Trophoblast cell (in vitro differentiated cells and primary cell): ENCODE data around the gene PLA1A.

ENCODE experiments used
- DNase-seq, 2 donors: peaks; one replicate each; pipeline ENCODE4 v3.0.0-alpha.2; 2016
- H2AFZ ChIP-seq: 2 replicates; pipeline ENCODE4 v1.6.1; 2013; ENCODE audit warnings: low read length, moderate library complexity, mild to moderate bottlenecking; ENCODE audit not compliant: insufficient read depth, poor library complexity
- H2AK5ac ChIP-seq: 2 replicates; pipeline ENCODE4 v1.6.1; 2013; ENCODE audit warnings: mild to moderate bottlenecking, low read length
- H2BK120ac ChIP-seq: 2 replicates; pipeline ENCODE4 v1.6.1; 2013; ENCODE audit warnings: low read length, mild to moderate bottlenecking, moderate library complexity; ENCODE audit not compliant: insufficient read depth, poor library complexity
- H2BK12ac ChIP-seq: 2 replicates; pipeline ENCODE4 v1.6.1; 2013; ENCODE audit warnings: mild to moderate bottlenecking, low read length, moderate library complexity
- H2BK5ac ChIP-seq: 2 replicates; pipeline ENCODE4 v1.6.1; 2013; ENCODE audit warnings: low read length, low read depth, moderate library complexity, mild to moderate bottlenecking; ENCODE audit not compliant: poor library complexity
- H3K14ac ChIP-seq: 2 replicates; pipeline ENCODE4 v1.6.1; 2013; ENCODE audit warnings: mild to moderate bottlenecking, low read length
- H3K18ac ChIP-seq: 2 replicates; pipeline ENCODE4 v1.6.1; 2013; ENCODE audit warnings: mild to moderate bottlenecking, low read length
- H3K23ac ChIP-seq: 2 replicates; pipeline ENCODE4 v1.6.1; 2013; ENCODE audit warnings: low read length
- H3K27ac ChIP-seq: 2 replicates; pipeline ENCODE4 v1.5.1; 2013; ENCODE audit warnings: low read depth, mild to moderate bottlenecking, inconsistent platforms, low read length, moderate library complexity
- H3K27me3 ChIP-seq: 2 replicates; pipeline ENCODE4 v1.6.1; 2013; ENCODE audit warnings: inconsistent platforms, mild to moderate bottlenecking, low read length, moderate library complexity; ENCODE audit not compliant: insufficient read depth
- H3K36me3 ChIP-seq, 2 experiments: 1 replicate in 1 of 2; 2 replicates in 1 of 2; pipeline ENCODE4 v1.6.1; 2013; ENCODE audit warnings: low read length in 2 of 2, mild to moderate bottlenecking in 2 of 2, moderate library complexity in 1 of 2; ENCODE audit not compliant: insufficient read depth in 2 of 2, control insufficient read depth in 1 of 2
- H3K4ac ChIP-seq: 2 replicates; pipeline ENCODE4 v1.6.1; 2013; ENCODE audit warnings: low read depth, mild to moderate bottlenecking, low read length, moderate library complexity
- H3K4me1 ChIP-seq, 2 experiments: 1 replicate in 1 of 2; 2 replicates in 1 of 2; pipeline ENCODE4 v1.6.1; 2013; ENCODE audit warnings: low read length in 2 of 2, mild to moderate bottlenecking in 2 of 2, moderate library complexity in 1 of 2; ENCODE audit not compliant: insufficient read depth in 2 of 2, control insufficient read depth in 1 of 2
- H3K4me2 ChIP-seq: 2 replicates; pipeline ENCODE4 v1.6.1; 2013; ENCODE audit warnings: inconsistent platforms, mild to moderate bottlenecking, low read length, moderate library complexity
- H3K4me3 ChIP-seq: 2 replicates; pipeline ENCODE4 v1.5.1; 2013; ENCODE audit warnings: mild to moderate bottlenecking, low read depth, low read length, inconsistent platforms
- H3K79me1 ChIP-seq: one replicate; pipeline ENCODE4 v1.6.1; 2013; ENCODE audit warnings: low read length
- H3K79me2 ChIP-seq: 2 replicates; pipeline ENCODE4 v1.6.1; 2013; ENCODE audit warnings: low read length, mild to moderate bottlenecking; ENCODE audit not compliant: control insufficient read depth, insufficient read depth, poor library complexity
- H3K9ac ChIP-seq: 2 replicates; pipeline ENCODE4 v1.6.1; 2013; ENCODE audit warnings: mild to moderate bottlenecking, low read length
- H3K9me3 ChIP-seq: 2 replicates; pipeline ENCODE4 v1.6.1; 2013; ENCODE audit warnings: low read depth, mild to moderate bottlenecking, control low read depth, inconsistent platforms, low read length; ENCODE audit not compliant: insufficient read depth
- H4K12ac ChIP-seq: 2 replicates; pipeline ENCODE4 v1.6.1; 2013; ENCODE audit warnings: low read depth, mild to moderate bottlenecking, low read length, moderate library complexity
- H4K8ac ChIP-seq: 2 replicates; pipeline ENCODE4 v1.6.1; 2013; ENCODE audit warnings: low read depth, mild to moderate bottlenecking, low read length, moderate library complexity
- H4K91ac ChIP-seq: one replicate; pipeline ENCODE4 v1.6.1; 2013; ENCODE audit warnings: low read depth, mild to moderate bottlenecking, low read length, moderate library complexity
- WGBS: extraction: QIAGEN DNeasy Blood & Tissue Kit; methylation state at CpG from one replicate; pipeline ENCODE4 v1.1.7; 2013; ENCODE audit warnings: missing lambda C conversion rate; ENCODE audit not compliant: insufficient read length, insufficient coverage; ENCODE audit errors: extremely low coverage; 5-methylcytosine and 5-hydroxymethylcytosine counted together

PLA1A gene

GRCh38 chr3:119608405-119609000 is 10.8 kb downstream of the PLA1A start:
- Histone ChIP-seq H2AK5ac (no peak overlapping the region), H3K79me2 (no peaks in the 10 kb centered on the region), H3K79me1 (no peaks in the 10 kb centered on the region), H3K4ac (no peak overlapping the region), H4K8ac (no peak overlapping the region), H4K12ac (no peak overlapping the region), H2BK12ac (no peak overlapping the region), H3K23ac (no peak overlapping the region), H3K4me3 (no peak overlapping the region), H3K18ac (no peak overlapping the region), H2BK120ac (no peak overlapping the region), H3K9ac (no peak overlapping the region), H3K9me3 (peaks cover 1% of the 10 kb centered on the region), H4K91ac (no peak overlapping the region), H3K4me1 (peaks cover 3 to 6% of the 10 kb centered on the region in 2 experiments), H2BK5ac (no peak overlapping the region), H3K14ac (no peak overlapping the region), H3K27ac (no peak overlapping the region), H3K4me2 (no peak overlapping the region), H3K27me3 (no peaks in the 10 kb centered on the region), H2AFZ (no peak overlapping the region), H3K36me3 (no peaks in the 10 kb centered on the region)
- no CpG with 5 or more reads among the region's 6 CpGs for WGBS
- no peak for DNase-seq

- no peak overlapping the region for H2AK5ac ChIP-seq
- no peaks in the 10 kb centered on the region for H3K27me3 ChIP-seq
- no peaks in the 10 kb centered on the region for H3K36me3 ChIP-seq
- H3K9me3 ChIP-seq: peaks cover 1% of the 10 kb centered on the region
- H4K12ac ChIP-seq: no peak overlapping the region
- H3K14ac ChIP-seq: no peak overlapping the region
- WGBS: no CpG with 5 or more reads among the region's 6 CpGs
- no peak overlapping the region for H3K9ac ChIP-seq
- H4K91ac ChIP-seq: no peak overlapping the region
- no peak overlapping the region for H2BK12ac ChIP-seq
- H2BK5ac ChIP-seq: no peak overlapping the region
- H3K79me2 ChIP-seq: no peaks in the 10 kb centered on the region
- H3K23ac ChIP-seq: no peak overlapping the region
- H3K4me3 ChIP-seq: no peak overlapping the region
- H2AFZ ChIP-seq: no peak overlapping the region
- peaks cover 3 to 6% of the 10 kb centered on the region in 2 experiments for H3K4me1 ChIP-seq
- no peak overlapping the region for H2BK120ac ChIP-seq
- no peak overlapping the region for H3K27ac ChIP-seq
- H3K4ac ChIP-seq: no peak overlapping the region
- no peak overlapping the region for H3K18ac ChIP-seq
- H3K4me2 ChIP-seq: no peak overlapping the region
- DNase-seq: peak in 1 of 2 donors; percentile 24
- no peak overlapping the region for H4K8ac ChIP-seq
- H3K79me1 ChIP-seq: no peaks in the 10 kb centered on the region
These were observed 11.6 kb downstream of the PLA1A start for GRCh38 chr3:119609301-119609700.

- no peak overlapping the region for H4K8ac ChIP-seq
- no peak overlapping the region for H3K27ac ChIP-seq
- no peaks in the 10 kb centered on the region for H3K36me3 ChIP-seq
- H3K23ac ChIP-seq: no peak overlapping the region
- no peak overlapping the region for H4K91ac ChIP-seq
- H3K27me3 ChIP-seq: no peaks in the 10 kb centered on the region
- no peak for DNase-seq
- H3K14ac ChIP-seq: no peak overlapping the region
- no peak overlapping the region for H2BK5ac ChIP-seq
- H3K4me1 ChIP-seq: peaks cover 3 to 6% of the 10 kb centered on the region in 2 experiments
- H4K12ac ChIP-seq: no peak overlapping the region
- no CpG with 5 or more reads among the region's 1 CpG for WGBS
- H3K9me3 ChIP-seq: peaks cover 1% of the 10 kb centered on the region
- no peak overlapping the region for H2AFZ ChIP-seq
- H3K79me1 ChIP-seq: no peaks in the 10 kb centered on the region
- H3K4me2 ChIP-seq: no peak overlapping the region
- no peaks in the 10 kb centered on the region for H3K79me2 ChIP-seq
- H2AK5ac ChIP-seq: no peak overlapping the region
- no peak overlapping the region for H3K18ac ChIP-seq
- no peak overlapping the region for H3K4me3 ChIP-seq
- H3K4ac ChIP-seq: no peak overlapping the region
- H2BK12ac ChIP-seq: no peak overlapping the region
- H3K9ac ChIP-seq: no peak overlapping the region
- H2BK120ac ChIP-seq: no peak overlapping the region
These were observed 14.0 kb downstream of the PLA1A start for GRCh38 chr3:119611664-119612063.

GRCh38 chr3:119613201-119613600 is 15.5 kb downstream of the PLA1A start:
- no peak overlapping the region for H2AK5ac ChIP-seq
- no peak overlapping the region for H2BK120ac ChIP-seq
- H3K9me3 ChIP-seq: peaks cover 1% of the 10 kb centered on the region
- H3K79me1 ChIP-seq: no peaks in the 10 kb centered on the region
- H2BK12ac ChIP-seq: no peak overlapping the region
- DNase-seq: no peak
- WGBS: no CpG with 5 or more reads among the region's 1 CpG
- no peak overlapping the region for H3K4ac ChIP-seq
- H4K12ac ChIP-seq: no peak overlapping the region
- no peak overlapping the region for H3K14ac ChIP-seq
- no peak overlapping the region for H3K9ac ChIP-seq
- no peak overlapping the region for H3K27ac ChIP-seq
- no peak overlapping the region for H3K4me2 ChIP-seq
- no peak overlapping the region for H3K23ac ChIP-seq
- H3K4me3 ChIP-seq: no peak overlapping the region
- H3K18ac ChIP-seq: no peak overlapping the region
- no peak overlapping the region for H2AFZ ChIP-seq
- H2BK5ac ChIP-seq: no peak overlapping the region
- H3K36me3 ChIP-seq: no peaks in the 10 kb centered on the region
- no peak overlapping the region for H4K8ac ChIP-seq
- H3K79me2 ChIP-seq: no peaks in the 10 kb centered on the region
- H4K91ac ChIP-seq: no peak overlapping the region
- no peaks in the 10 kb centered on the region for H3K27me3 ChIP-seq
- peaks cover 3 to 6% of the 10 kb centered on the region in 2 experiments for H3K4me1 ChIP-seq
